Cardiac muscle cell (in vitro differentiated cells and primary cell): ENCODE measurements around the gene NR3C2. TPM values are rescaled to one million over a fixed set of nuclear protein-coding genes. Genes with fewer than 3 reads are reported as not detected.

Experiments used
- DNase-seq, 2 donors: peaks; one replicate each; pipeline versions ENCODE4 v3.0.0 to v3.0.0-alpha.2; 2010 to 2017; ENCODE audit warnings: low read depth in 1 of 2, low spot score in 1 of 2
- H3K27ac ChIP-seq: fragments of 200-600 bp; sonication (generic); 2 replicates; pipeline ENCODE4 v1.5.1; 2016
- H3K27me3 ChIP-seq: fragments of 200-600 bp; sonication (generic); 2 replicates; pipeline ENCODE4 v1.6.0; 2016; ENCODE audit warnings: control low read depth
- H3K36me3 ChIP-seq: fragments of 200-600 bp; sonication (generic); 2 replicates; pipeline ENCODE4 v1.5.1; 2016; ENCODE audit warnings: control low read depth
- H3K4me1 ChIP-seq: fragments of 200-600 bp; sonication (generic); 2 replicates; pipeline ENCODE4 v1.8.1; 2017; ENCODE audit warnings: low read depth, mild to moderate bottlenecking, mixed run types
- H3K4me3 ChIP-seq: fragments of 200-600 bp; sonication (generic); 2 replicates; pipeline ENCODE4 v1.5.1; 2016; ENCODE audit warnings: mild to moderate bottlenecking
- H3K9me3 ChIP-seq: fragments of 200-600 bp; sonication (generic); 2 replicates; pipeline ENCODE4 v1.5.1; 2017; ENCODE audit warnings: low read depth, mild to moderate bottlenecking, control low read depth
- CTCF ChIP-seq: IDR thresholded peaks from 2 replicates; pipeline ENCODE4 v1.5.1; 2012; ENCODE audit warnings: low read depth, mild to moderate bottlenecking, low read length
- polyA plus RNA-seq: library from polyadenylated mRNA; unstranded; fragments of >200 nt; fragmentation: Nextera tagmentation; extraction: Ambion mirVana; gene quantifications from 2 replicates; pipeline ENCODE4 v1.2.1, GENCODE V29; 2016
- total RNA-seq: library from RNA; depleted of rRNA; stranded (reverse); fragments of >200 nt; gene quantifications from 2 replicates; pipeline ENCODE4 v1.2.3, GENCODE V29; 2016

Gene NR3C2
- total and polyA plus RNA-seq, 2 experiments from 2014 or later, result 0.43 to 2.5 TPM

- Histone ChIP-seq H3K27ac (no peak overlapping the region), H3K4me3 (no peak overlapping the region), H3K4me1 (peaks cover 4% of the 10 kb centered on the region), H3K36me3 (no peaks in the 10 kb centered on the region), H3K9me3 (no peaks in the 10 kb centered on the region), H3K27me3 (no peaks in the 10 kb centered on the region)
- TF ChIP-seq CTCF, result no peak
- no peak for DNase-seq
These were observed 166.9 kb downstream of the NR3C2 start for GRCh38 chr4:148275266-148275665.

GRCh38 chr4:148273501-148273986, 168.7 kb downstream of the NR3C2 start:
- no peak for TF ChIP-seq CTCF
- no peak overlapping the region for H3K4me3 ChIP-seq
- H3K4me1 ChIP-seq, result peaks cover 4% of the 10 kb centered on the region
- H3K36me3 ChIP-seq, result no peaks in the 10 kb centered on the region
- H3K27ac ChIP-seq, result no peak overlapping the region
- H3K9me3 ChIP-seq, result no peaks in the 10 kb centered on the region
- no peaks in the 10 kb centered on the region for H3K27me3 ChIP-seq
- no peak for DNase-seq

- Histone ChIP-seq H3K9me3 (no peaks in the 10 kb centered on the region), H3K4me3 (no peak overlapping the region), H3K27me3 (no peaks in the 10 kb centered on the region), H3K4me1 (peaks cover 4% of the 10 kb centered on the region), H3K27ac (no peak overlapping the region), H3K36me3 (no peaks in the 10 kb centered on the region)
- no peak for TF ChIP-seq CTCF
- DNase-seq, result no peak
These were observed 171.0 kb downstream of the NR3C2 start for GRCh38 chr4:148271166-148271565.

- DNase-seq, result no peak
- Histone ChIP-seq H3K27ac (no peak overlapping the region), H3K9me3 (no peaks in the 10 kb centered on the region), H3K27me3 (no peaks in the 10 kb centered on the region), H3K4me3 (no peak overlapping the region), H3K4me1 (peaks cover 4% of the 10 kb centered on the region), H3K36me3 (no peaks in the 10 kb centered on the region)
- TF ChIP-seq CTCF, result no peak
These were observed 171.6 kb downstream of the NR3C2 start for GRCh38 chr4:148270630-148271029.

- Histone ChIP-seq H3K27ac (no peak overlapping the region), H3K4me3 (no peak overlapping the region), H3K9me3 (no peaks in the 10 kb centered on the region), H3K4me1 (peaks cover 4% of the 10 kb centered on the region), H3K36me3 (no peaks in the 10 kb centered on the region), H3K27me3 (no peaks in the 10 kb centered on the region)
- no peak for TF ChIP-seq CTCF
- no peak for DNase-seq
These were observed 173.4 kb downstream of the NR3C2 start for GRCh38 chr4:148268835-148269234.

- TF ChIP-seq CTCF, result no peak
- Histone ChIP-seq H3K36me3 (no peaks in the 10 kb centered on the region), H3K27ac (no peak overlapping the region), H3K27me3 (no peaks in the 10 kb centered on the region), H3K9me3 (no peaks in the 10 kb centered on the region), H3K4me3 (no peak overlapping the region), H3K4me1 (no peaks in the 10 kb centered on the region)
- DNase-seq, result no peak
These were observed 175.3 kb downstream of the NR3C2 start for GRCh38 chr4:148266921-148267320.
